ENCODE data around the gene GALNT18. TPM values are rescaled to one million over a fixed set of nuclear protein-coding genes. Genes with fewer than 3 reads are reported as not detected.

GALNT18 gene
- polyA plus RNA-seq, 4 donors = 22.2 to 35.0 (median 29.4) TPM

GRCh38 chr11:11396301-11397035, 225.3 kb downstream of the GALNT18 start:
- DNase-seq (ENCODE audit: low read depth in 4 of 4, low spot score in 2 of 4) = no peak

- DNase-seq (ENCODE audit: low read depth in 4 of 4, low spot score in 2 of 4) = no peak
Measured at GRCh38 chr11:11395126-11395525, 226.7 kb downstream of the GALNT18 start.

DNA sequence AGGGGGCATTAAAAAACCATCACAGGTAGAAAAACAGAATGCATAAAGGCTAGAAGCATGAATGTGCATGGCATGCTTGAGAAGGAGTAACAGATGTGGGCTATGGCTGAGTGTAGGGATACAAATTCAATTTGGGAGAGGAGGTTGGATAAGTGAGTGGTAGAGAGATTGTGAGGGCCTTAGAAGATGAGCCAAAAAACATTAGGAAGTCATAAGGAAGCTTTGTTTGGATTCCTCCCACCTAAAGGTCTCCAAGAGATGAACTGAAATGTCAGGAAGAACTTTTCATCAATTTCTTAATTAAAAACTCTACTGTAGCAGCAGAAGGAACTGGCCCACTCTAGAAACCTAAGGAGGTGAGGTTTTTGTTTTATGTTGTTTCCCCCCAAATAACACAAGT, 227.6 kb downstream of the GALNT18 start:
- no peak for DNase-seq (ENCODE audit: low read depth in 4 of 4, low spot score in 2 of 4)

GRCh38 chr11:11391796-11392463, 229.9 kb downstream of the GALNT18 start:
- DNase-seq (ENCODE audit: low read depth in 4 of 4, low spot score in 2 of 4) = no peak

- DNase-seq (ENCODE audit: low read depth in 4 of 4, low spot score in 2 of 4) = no peak
Measured at GRCh38 chr11:11391169-11391568, 230.6 kb downstream of the GALNT18 start.

- no peak for DNase-seq (ENCODE audit: low read depth in 4 of 4, low spot score in 2 of 4)
Measured at GRCh38 chr11:11390068-11390771, 231.6 kb downstream of the GALNT18 start.

- no peak for DNase-seq (ENCODE audit: low read depth in 4 of 4, low spot score in 2 of 4)
Measured at GRCh38 chr11:11389238-11389637, 232.6 kb downstream of the GALNT18 start.

DNA sequence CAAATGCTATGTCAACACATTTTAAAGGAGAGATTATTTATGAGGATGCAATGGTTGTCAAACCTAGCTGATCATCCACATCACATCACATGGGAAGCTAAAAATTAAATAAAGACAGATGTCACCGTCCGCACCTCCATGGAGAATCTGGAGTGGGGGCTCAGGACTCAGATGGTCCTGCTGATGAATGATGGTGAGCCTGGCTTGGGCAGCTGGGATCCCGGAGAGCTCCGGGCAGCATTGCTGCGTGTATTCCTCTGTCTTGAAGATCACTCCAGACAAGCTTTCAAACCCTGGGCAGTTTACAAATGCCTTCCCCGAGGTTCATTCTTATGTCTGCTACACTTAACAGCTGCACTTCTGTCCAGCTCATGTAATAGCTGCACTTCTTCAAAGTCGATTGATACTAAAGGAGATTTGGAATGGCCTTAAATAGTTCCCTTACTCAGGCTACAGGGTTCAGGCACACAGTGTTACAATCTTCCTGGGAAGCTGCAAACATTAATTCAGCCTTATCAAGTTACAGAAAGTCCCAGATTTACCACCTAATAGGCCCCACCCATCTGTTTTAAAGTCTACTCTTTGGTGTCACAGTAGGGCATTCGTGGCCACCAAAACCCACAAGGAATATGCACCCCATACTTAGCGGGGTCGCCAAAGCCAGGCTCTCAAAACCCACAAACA, 234.0 kb downstream of the GALNT18 start:
- no peak for DNase-seq (ENCODE audit: low read depth in 4 of 4, low spot score in 2 of 4)

- DNase-seq (ENCODE audit: low read depth in 4 of 4, low spot score in 2 of 4) = no peak
Measured at GRCh38 chr11:11387207-11387606, 234.6 kb downstream of the GALNT18 start.

DNA sequence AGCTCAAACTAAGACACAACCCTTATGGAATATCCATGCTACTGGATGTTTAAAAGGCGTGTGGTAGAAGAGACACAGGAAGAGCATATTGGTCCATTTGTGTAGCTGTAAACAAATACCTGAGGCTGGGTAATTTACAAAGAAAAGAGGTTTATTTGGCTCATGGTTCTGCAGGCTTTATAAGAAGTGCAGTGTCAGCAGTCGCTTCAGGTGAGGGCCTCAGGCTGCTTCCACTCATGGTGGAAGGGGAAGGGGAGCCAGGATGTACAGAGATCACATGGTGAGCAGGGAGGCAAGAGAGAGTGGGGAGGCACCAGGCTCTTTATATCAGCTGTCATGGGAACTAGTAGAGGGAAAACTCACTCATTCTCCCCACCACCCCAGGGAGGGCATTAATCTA, 237.0 kb downstream of the GALNT18 start:
- DNase-seq (ENCODE audit: low read depth in 4 of 4, low spot score in 2 of 4) = no peak

- DNase-seq (ENCODE audit: low read depth in 4 of 4, low spot score in 2 of 4) = no peak
Measured at GRCh38 chr11:11383995-11384394, 237.8 kb downstream of the GALNT18 start.

DNA sequence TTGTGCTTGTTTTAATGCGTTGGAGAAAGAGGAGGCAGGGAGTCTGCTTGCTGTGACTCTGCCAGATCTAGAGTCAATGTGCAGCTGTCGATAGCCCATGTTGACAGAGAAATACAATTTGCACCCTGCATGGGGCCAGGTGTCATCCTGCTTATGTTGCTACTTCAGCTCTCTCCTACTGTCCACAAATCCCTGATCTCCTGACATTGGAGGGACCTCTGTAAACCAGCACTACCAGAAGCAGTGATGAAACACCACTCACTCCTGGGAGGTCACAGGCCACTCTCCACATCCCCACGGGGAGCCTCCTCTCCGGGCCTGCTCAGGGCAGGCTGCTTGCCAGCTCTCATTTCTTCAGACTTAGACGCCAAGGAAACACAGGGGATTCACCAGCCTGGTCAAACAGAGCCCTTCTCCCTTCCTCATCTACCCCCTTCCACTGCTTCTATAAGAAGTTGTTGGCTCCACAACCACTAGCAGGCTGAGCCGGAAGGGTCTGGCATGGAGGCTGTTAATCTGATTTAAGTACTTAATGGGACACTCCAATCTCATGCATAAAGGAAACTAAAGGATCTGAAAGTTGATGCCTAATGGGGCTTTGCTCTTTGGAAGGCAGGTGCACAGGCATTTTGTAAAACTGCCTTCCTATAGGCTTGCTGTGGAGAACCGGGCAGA, 238.8 kb downstream of the GALNT18 start:
- no peak for DNase-seq (ENCODE audit: low read depth in 4 of 4, low spot score in 2 of 4)

DNA sequence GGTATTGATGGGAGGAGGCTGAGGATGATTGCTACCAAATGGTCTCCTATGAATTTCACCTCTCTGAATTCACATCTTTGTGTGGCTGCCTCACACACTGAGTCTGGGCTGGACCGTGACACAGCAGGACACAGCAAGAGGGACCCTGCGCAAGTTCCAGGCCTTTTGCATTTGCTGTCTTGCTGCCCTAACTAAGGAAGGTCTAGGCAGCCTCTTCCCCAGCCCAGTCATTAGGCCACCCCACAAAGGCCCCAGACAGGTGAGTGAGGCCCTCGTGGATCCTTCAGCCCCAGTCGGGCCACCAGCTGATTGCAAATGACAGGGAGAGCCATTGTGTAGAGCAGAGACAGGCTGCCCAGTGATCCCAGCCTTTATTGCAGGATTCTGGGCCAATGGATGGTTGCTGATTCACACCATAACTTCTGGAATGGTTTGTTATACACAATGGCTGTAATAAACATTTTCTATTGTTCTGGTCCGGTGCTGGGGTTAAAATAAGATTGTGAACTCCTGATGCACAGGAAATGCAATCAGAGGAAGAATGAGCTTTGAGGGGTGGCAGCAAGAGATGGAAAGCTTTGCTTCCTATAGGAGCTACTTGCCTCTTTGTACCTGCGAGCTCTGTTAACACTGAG, 240.2 kb downstream of the GALNT18 start:
- DNase-seq (ENCODE audit: low read depth in 4 of 4, low spot score in 2 of 4) = no peak

DNA sequence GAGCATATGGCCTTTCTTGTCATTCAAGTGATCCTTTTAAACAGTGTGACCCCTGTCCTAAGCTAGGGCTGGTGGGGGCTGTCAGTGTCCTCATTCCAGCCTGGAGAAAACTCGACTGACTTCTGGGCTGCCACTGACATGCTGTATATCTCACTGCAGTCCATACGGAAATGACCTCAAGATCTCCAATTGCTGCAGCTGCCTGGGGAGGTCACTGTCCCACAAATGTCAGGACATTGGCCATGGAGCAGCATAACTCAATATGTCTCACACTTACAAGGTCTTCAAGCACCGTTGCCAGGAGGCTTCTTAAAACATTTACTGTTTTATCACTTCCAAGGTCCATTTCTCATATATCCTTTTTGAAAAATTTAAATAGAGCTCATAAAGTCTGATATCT, 240.9 kb downstream of the GALNT18 start:
- no peak for DNase-seq (ENCODE audit: low read depth in 4 of 4, low spot score in 2 of 4)

DNA sequence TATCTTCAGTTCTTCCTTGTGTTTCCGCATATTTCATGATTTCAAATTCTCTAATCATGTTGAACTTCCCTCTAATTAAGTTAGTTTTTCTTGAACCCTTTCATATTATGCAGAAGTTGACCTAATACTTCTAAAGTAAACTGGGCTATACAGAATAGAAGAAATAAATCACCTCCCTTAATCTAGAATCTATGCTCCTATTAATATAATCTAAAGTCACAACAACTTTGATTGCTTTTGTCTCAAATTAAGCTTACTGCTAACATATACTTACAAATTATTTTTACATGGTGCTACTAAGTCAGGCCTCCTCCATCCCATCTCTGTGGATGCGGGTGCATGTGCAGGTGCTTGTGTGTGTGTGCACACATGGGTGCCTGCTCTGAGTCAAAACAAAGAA, 241.5 kb downstream of the GALNT18 start:
- DNase-seq (ENCODE audit: low read depth in 4 of 4, low spot score in 2 of 4) = no peak

GRCh38 chr11:11379661-11380060, 242.1 kb downstream of the GALNT18 start:
- no peak for DNase-seq (ENCODE audit: low read depth in 4 of 4, low spot score in 2 of 4)

- DNase-seq (ENCODE audit: low read depth in 4 of 4, low spot score in 2 of 4) = no peak
Measured at GRCh38 chr11:11378184-11378940, 243.4 kb downstream of the GALNT18 start.

DNA sequence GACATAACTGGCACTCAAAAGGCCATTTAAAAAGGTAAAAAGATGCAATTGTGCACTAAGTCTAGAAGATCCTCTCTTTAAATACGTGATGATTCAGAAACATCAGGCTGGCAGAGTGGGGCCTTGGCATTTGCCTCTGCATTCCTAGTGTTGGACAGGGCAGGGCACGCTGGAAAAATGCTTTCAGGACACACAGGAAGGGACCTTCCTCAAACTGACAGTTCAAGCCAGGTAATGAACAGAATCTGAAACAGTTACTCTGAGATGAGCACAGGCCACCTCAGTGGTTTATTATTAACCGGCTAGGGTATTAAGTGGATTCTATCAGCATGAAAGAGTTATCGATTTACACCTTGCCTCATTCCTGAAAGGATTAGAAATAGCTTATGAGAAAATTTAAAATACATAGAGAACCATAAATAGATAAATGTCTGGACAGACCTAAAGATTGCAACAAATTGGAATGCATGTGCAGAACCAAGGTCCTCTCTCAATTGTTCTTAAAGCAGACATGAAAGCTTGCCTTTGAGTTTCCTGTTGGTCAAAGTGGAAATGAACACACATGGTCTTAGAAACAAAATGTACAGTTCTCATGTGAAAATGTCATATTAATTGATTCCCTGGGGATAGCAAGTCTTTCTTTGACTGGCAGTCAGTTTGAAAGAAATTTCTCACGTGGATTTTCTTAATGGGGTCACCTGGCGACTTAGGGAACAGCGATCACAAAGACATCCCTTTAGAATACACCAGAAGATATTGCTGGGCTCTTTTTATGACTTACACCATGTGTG, 247.3 kb downstream of the GALNT18 start:
- DNase-seq (ENCODE audit: low read depth in 4 of 4, low spot score in 2 of 4) = no peak

GRCh38 chr11:11373934-11374333, 247.9 kb downstream of the GALNT18 start:
- no peak for DNase-seq (ENCODE audit: low read depth in 4 of 4, low spot score in 2 of 4)

All from left renal cortex interstitium (tissue), 4 donors.